HepG2 (cell line): Measurements from ENCODE around the gene TNN. TPM values are rescaled to one million over a fixed set of nuclear protein-coding genes. Genes with fewer than 3 reads are reported as not detected.
A peak's percentile ranks its signal among the peaks of the same experiment; 100 is the strongest.

Experiments
- ARNT ChIP-seq: fragments of 450-650 bp; IDR thresholded peaks from 2 replicates; pipeline ENCODE4 v1.6.1; 2017
- ATF1 ChIP-seq: IDR thresholded peaks from 2 replicates; pipeline ENCODE4 v1.6.1; 2016; ENCODE audit warnings: mild to moderate bottlenecking, control low read depth
- ATF6 ChIP-seq: sonication (generic); formaldehyde crosslinking; conservative IDR thresholded peaks from 2 replicates; pipeline ENCODE4 v1.4.0; 2020; ENCODE audit warnings: missing genetic modification reagents
- CHCHD3 ChIP-seq: sonication (generic); formaldehyde crosslinking; IDR thresholded peaks from 2 replicates; pipeline ENCODE4 v1.8.0; 2022; ENCODE audit warnings: mild to moderate bottlenecking, missing genetic modification reagents, moderate library complexity
- CSRNP1 ChIP-seq: sonication (generic); formaldehyde crosslinking; IDR thresholded peaks from 2 replicates; pipeline ENCODE4 v1.8.1; 2023; ENCODE audit warnings: mild to moderate bottlenecking, missing genetic modification reagents
- ESRRA ChIP-seq: sonication (generic); formaldehyde crosslinking; IDR thresholded peaks from 2 replicates; pipeline ENCODE4 v1.5.1; 2020; ENCODE audit warnings: mild to moderate bottlenecking, low read depth, missing genetic modification reagents
- HINFP ChIP-seq: sonication (generic); formaldehyde crosslinking; IDR thresholded peaks from 2 replicates; pipeline ENCODE4 v1.4.0; 2020; ENCODE audit warnings: low read depth, mild to moderate bottlenecking, missing genetic modification reagents
- HMG20A ChIP-seq: IDR thresholded peaks from 2 replicates; pipeline ENCODE4 v1.6.1; 2016; ENCODE audit warnings: borderline replicate concordance
- MTERF4 ChIP-seq: sonication (generic); formaldehyde crosslinking; IDR thresholded peaks from 2 replicates; pipeline ENCODE4 v1.8.0; 2023; ENCODE audit warnings: mild to moderate bottlenecking, missing genetic modification reagents
- MXD1 ChIP-seq: sonication (generic); formaldehyde crosslinking; IDR thresholded peaks from 2 replicates; pipeline ENCODE4 v1.4.0; 2020; ENCODE audit warnings: mild to moderate bottlenecking, missing genetic modification reagents
- SP1 ChIP-seq, 2 experiments: fragments of 450-650 bp in 1 of 2; sonication (generic) in 1 of 2; formaldehyde crosslinking in 1 of 2; IDR thresholded peaks; 2 replicates each; pipeline versions ENCODE4 v1.4.0 to v1.6.1; 2016 to 2020; ENCODE audit warnings: missing genetic modification reagents in 1 of 2
- TARDBP ChIP-seq: sonication (generic); formaldehyde crosslinking; IDR thresholded peaks from 2 replicates; pipeline ENCODE4 v1.8.0; 2022; ENCODE audit warnings: mild to moderate bottlenecking, missing genetic modification reagents
- TFAP4 ChIP-seq: sonication (generic); IDR thresholded peaks from 2 replicates; pipeline ENCODE4 v1.6.1; 2016; ENCODE audit warnings: low read depth, borderline replicate concordance
- ZKSCAN1 ChIP-seq: fragments of 150-350 bp; IDR thresholded peaks from 2 replicates; pipeline ENCODE4 v1.6.1; 2014; ENCODE audit warnings: low read length
- ZNF101 ChIP-seq: sonication (generic); formaldehyde crosslinking; IDR thresholded peaks from 2 replicates; pipeline ENCODE4 v1.4.0; 2020; ENCODE audit warnings: mild to moderate bottlenecking, low read depth, missing genetic modification reagents, borderline replicate concordance
- ZNF530 ChIP-seq: sonication (generic); formaldehyde crosslinking; IDR thresholded peaks from 2 replicates; pipeline ENCODE4 v1.5.0; 2020; ENCODE audit warnings: low read depth, mild to moderate bottlenecking, missing genetic modification reagents
- ZNF800 ChIP-seq: sonication (generic); formaldehyde crosslinking; IDR thresholded peaks from 2 replicates; pipeline ENCODE4 v1.4.0; 2020; ENCODE audit warnings: missing genetic modification reagents
- ZNF839 ChIP-seq: sonication (generic); formaldehyde crosslinking; IDR thresholded peaks from 2 replicates; pipeline ENCODE4 v1.4.0; 2020; ENCODE audit warnings: missing genetic modification reagents, mild to moderate bottlenecking, borderline replicate concordance
- polyA plus RNA-seq, 8 experiments: library from polyadenylated mRNA; depleted of rRNA in 3 of 8; stranded (reverse) in 7 of 8; unstranded in 1 of 8; fragments of >200 nt; fragmentation: Illumina TruSeq in 4 of 8; extraction: Trizol in 4 of 8; gene quantifications; 2 replicates each; pipeline versions ENCODE4 v1.2.1 to v1.2.3, GENCODE V29; 2011 to 2016; ENCODE audit warnings: low read depth in 4 of 8, missing spikeins in 1 of 8, mixed read lengths in 1 of 8; ENCODE audit not compliant: insufficient read depth in 1 of 8
- total RNA-seq, 5 experiments: library from RNA; depleted of rRNA; stranded (reverse); fragments of >200 nt; fragmentation: Illumina TruSeq; extraction: Trizol; gene quantifications; 2 replicates each; pipeline ENCODE4 v1.2.3, GENCODE V29; 2016; ENCODE audit warnings: low read depth in 1 of 5

The TNN gene
- total and polyA plus RNA-seq, 2 of the 13 experiments (the other 11 are each of a cell fraction or from before 2014, with no cell fraction given), result not detected

- TF ChIP-seq HINFP (peak; percentile 49; the same call in 1 of the 2 replicates), TFAP4 (no peak; the same call in 1 of the 2 replicates), SP1 (IDR thresholded peaks at IDR 0.05) (no peak), SP1 (CRISPR knock-in tag; IDR thresholded peaks at IDR 0.05) (peak; percentile 97), TARDBP (CRISPR knock-in tag) (peak; percentile 89), CSRNP1 (CRISPR knock-in tag) (peak; percentile 74; the same call in 1 of the 2 replicates), CHCHD3 (CRISPR knock-in tag) (no peak), ZNF101 (CRISPR knock-in tag) (no peak), HMG20A (CRISPR knock-in tag) (peak; percentile 25; the same call in 1 of the 2 replicates), ATF6 (CRISPR knock-in tag) (0 out of 2 replicates have a peak, but pooled peaks have one; percentile 38), MXD1 (CRISPR knock-in tag) (0 out of 2 replicates have a peak, but pooled peaks have one; percentile 19), ATF1 (CRISPR knock-in tag) (peak; percentile 89), ZNF800 (0 out of 2 replicates have a peak, but pooled peaks have one; percentile 47), ARNT (no peak), ZKSCAN1 (peak; percentile 89; the same call in 1 of the 2 replicates), ZNF839 (CRISPR knock-in tag) (no peak), ESRRA (CRISPR knock-in tag) (peak; percentile 28), ZNF530 (no peak), MTERF4 (CRISPR knock-in tag) (no peak)
Observed at GRCh38 chr1:175023043-175023921, 44.4 kb upstream of the TNN start, which contains the start of gene MRPS14 (continued).
